CD4-positive, CD25-positive, alpha-beta regulatory T cell (primary cell): Measurements from ENCODE around the gene CARD19. TPM values are rescaled to one million over a fixed set of nuclear protein-coding genes. Genes with fewer than 3 reads are reported as not detected.

Experiments used
- ATAC-seq, 2 donors: fragments of 150-1000 bp; cut with Tn5 transposase; one replicate each; pipeline ENCODE4 v1.10.0; 2021; ENCODE audit warnings: low read depth in 2 of 2, moderate number of reproducible peaks in 2 of 2, moderate library complexity in 1 of 2
- DNase-seq, 3 donors: peaks; one replicate each; pipeline versions ENCODE4 v3.0.0 to v3.0.0-alpha.2; 2012 to 2022; ENCODE audit warnings: mixed read lengths in 1 of 3
- H3K27ac ChIP-seq: one replicate; pipeline ENCODE4 v1.7.0; 2013; ENCODE audit warnings: mild to moderate bottlenecking, low read length; ENCODE audit not compliant: insufficient read depth, poor library complexity, severe bottlenecking
- H3K27me3 ChIP-seq: one replicate; pipeline ENCODE4 v1.7.0; 2013; ENCODE audit warnings: low read length; ENCODE audit not compliant: control insufficient read depth, insufficient read depth
- H3K36me3 ChIP-seq: one replicate; pipeline ENCODE4 v1.7.0; 2013; ENCODE audit warnings: mild to moderate bottlenecking, low read length, moderate library complexity; ENCODE audit not compliant: control insufficient read depth, insufficient read depth
- H3K4me1 ChIP-seq: 2 replicates; pipeline ENCODE4 v1.7.0; 2013; ENCODE audit warnings: mild to moderate bottlenecking, low read length; ENCODE audit not compliant: insufficient read depth, control insufficient read depth, poor library complexity, severe bottlenecking
- H3K4me3 ChIP-seq: one replicate; pipeline ENCODE4 v1.7.0; 2013; ENCODE audit warnings: low read depth, mild to moderate bottlenecking, low read length, moderate library complexity
- H3K9me3 ChIP-seq, 2 experiments: 1 replicate in 1 of 2; 2 replicates in 1 of 2; pipeline ENCODE4 v1.7.0; 2013; ENCODE audit warnings: low read length in 2 of 2, mild to moderate bottlenecking in 1 of 2, moderate library complexity in 1 of 2; ENCODE audit not compliant: control insufficient read depth in 2 of 2
- H3K27ac Mint-ChIP-seq, 3 donors: one replicate each; pipeline ENCODE4 v1.8.0; 2020 to 2022; ENCODE audit warnings: mild to moderate bottlenecking in 3 of 3, mixed read lengths in 3 of 3, moderate library complexity in 2 of 3
- H3K27me3 Mint-ChIP-seq: one replicate; pipeline ENCODE4 v1.8.0; 2022; ENCODE audit warnings: mild to moderate bottlenecking, mixed read lengths
- H3K36me3 Mint-ChIP-seq: one replicate; pipeline ENCODE4 v1.8.0; 2020; ENCODE audit warnings: mixed read lengths
- H3K4me1 Mint-ChIP-seq, 4 donors: one replicate each; pipeline ENCODE4 v1.8.0; 2020 to 2022; ENCODE audit warnings: mixed read lengths in 4 of 4, mild to moderate bottlenecking in 1 of 4
- H3K4me3 Mint-ChIP-seq, 4 donors: one replicate each; pipeline ENCODE4 v1.8.0; 2020 to 2022; ENCODE audit warnings: mild to moderate bottlenecking in 4 of 4, mixed read lengths in 4 of 4, moderate library complexity in 3 of 4
- H3K9me3 Mint-ChIP-seq, 7 donors: one replicate each; pipeline ENCODE4 v1.8.0; 2020 to 2022; ENCODE audit warnings: mixed read lengths in 7 of 7, mild to moderate bottlenecking in 3 of 7, moderate library complexity in 2 of 7
- polyA plus RNA-seq, 4 donors: library from polyadenylated mRNA; unstranded; fragments of 300-500 nt; fragmentation: Illumina TruSeq; gene quantifications; one replicate each; pipeline ENCODE4 v1.2.3, GENCODE V29; 2021
- total RNA-seq: library from RNA; stranded (reverse); gene quantifications from one replicate; pipeline ENCODE4 v1.2.3, GENCODE V29; 2022

Gene CARD19
- total and polyA plus RNA-seq, 5 donors from 2014 or later = 60.0 to 89.1 (median 72.6) TPM

GRCh38 chr9:93060746-93061259, 35.2 kb upstream of the CARD19 start:
- Histone ChIP-seq H3K9me3 (no peaks in the 10 kb centered on the region), H3K27ac (peak overlapping the region; percentile 89), H3K36me3 (peaks cover 8% of the 10 kb centered on the region), H3K27me3 (no peaks in the 10 kb centered on the region), H3K4me1 (peaks cover 80% of the 10 kb centered on the region), H3K4me3 (peak overlapping the region; percentile 86)
- Mint-ChIP-seq H3K27ac (peak overlapping the region; percentile 100), H3K9me3 (no peaks in the 10 kb centered on the region), H3K4me1 (peaks cover 16 to 85% (median 52%) of the 10 kb centered on the region in 4 donors), H3K36me3 (peaks cover 21% of the 10 kb centered on the region), H3K27me3 (no peaks in the 10 kb centered on the region), H3K4me3 (peak overlapping the region; percentile 92 to 99 (median 95))
- DNase-seq = peak in 1 of 3 donors; percentile 53
- no peak for ATAC-seq

GRCh38 chr9:93061260-93061751, 34.7 kb upstream of the CARD19 start:
- H3K9me3 ChIP-seq = no peaks in the 10 kb centered on the region
- Mint-ChIP-seq H3K4me1 (peaks cover 16 to 87% (median 56%) of the 10 kb centered on the region in 4 donors), H3K36me3 (peaks cover 26% of the 10 kb centered on the region), H3K27me3 (no peaks in the 10 kb centered on the region), H3K9me3 (no peaks in the 10 kb centered on the region), H3K4me3 (peak overlapping the region; percentile 92 to 99 (median 95)), H3K27ac (peak overlapping the region; percentile 100)
- H3K4me1 ChIP-seq = peaks cover 83% of the 10 kb centered on the region
- no peak for ATAC-seq
- DNase-seq = no peak
- peak overlapping the region; percentile 89 for H3K27ac ChIP-seq
- no peaks in the 10 kb centered on the region for H3K27me3 ChIP-seq
- peaks cover 9% of the 10 kb centered on the region for H3K36me3 ChIP-seq
- peak overlapping the region; percentile 86 for H3K4me3 ChIP-seq

GRCh38 chr9:93061791-93062763, 33.9 kb upstream of the CARD19 start:
- Histone ChIP-seq H3K27me3 (no peaks in the 10 kb centered on the region), H3K4me3 (peak overlapping the region; percentile 86), H3K36me3 (peaks cover 9% of the 10 kb centered on the region), H3K27ac (peak overlapping the region; percentile 89), H3K4me1 (peaks cover 84% of the 10 kb centered on the region), H3K9me3 (no peaks in the 10 kb centered on the region)
- H3K9me3 Mint-ChIP-seq = no peaks in the 10 kb centered on the region
- peaks cover 29% of the 10 kb centered on the region for H3K36me3 Mint-ChIP-seq
- H3K27ac Mint-ChIP-seq = peak overlapping the region; percentile 100
- peak in 1 of 2 donors; percentile 6 for ATAC-seq
- H3K4me3 Mint-ChIP-seq = peak overlapping the region; percentile 92 to 99 (median 95)
- no peaks in the 10 kb centered on the region for H3K27me3 Mint-ChIP-seq
- H3K4me1 Mint-ChIP-seq = peaks cover 19 to 88% (median 59%) of the 10 kb centered on the region in 4 donors
- peak in 1 of 3 donors; percentile 72 for DNase-seq

DNA sequence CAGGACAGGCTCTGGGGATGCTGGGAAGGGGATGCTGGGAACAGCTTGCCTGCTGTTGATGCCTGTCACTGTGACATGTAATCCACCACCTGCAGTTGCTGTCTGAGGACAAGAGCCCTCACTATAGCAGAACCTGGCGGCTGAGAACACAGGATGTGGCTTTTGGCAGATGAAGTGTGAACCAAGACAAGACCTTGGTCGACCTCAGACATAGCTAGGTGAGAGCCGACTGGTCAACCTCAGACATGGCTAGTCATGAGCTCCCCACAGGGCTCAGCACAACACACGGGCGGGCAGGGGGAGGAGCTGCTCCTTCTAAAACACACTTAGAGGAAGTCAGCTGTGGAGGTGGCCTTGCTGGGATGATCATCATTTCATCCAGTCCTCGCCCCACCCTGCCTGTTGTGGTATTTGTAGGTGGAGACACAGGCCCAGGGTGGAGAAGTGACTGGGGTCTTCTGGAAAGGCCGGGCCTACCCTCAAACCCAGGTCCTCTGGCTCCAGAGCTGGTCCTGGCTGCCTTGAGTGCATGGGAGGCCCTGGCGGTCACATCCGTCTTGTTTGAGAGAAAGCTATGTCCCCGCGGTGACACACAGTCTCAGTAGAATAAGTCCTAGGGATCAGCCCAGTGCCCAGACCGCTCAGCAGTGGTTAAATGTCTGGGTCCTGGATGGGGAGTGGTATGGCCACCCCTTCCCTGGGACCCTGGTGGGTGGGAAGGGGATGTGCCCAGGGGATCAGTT, 31.5 kb upstream of the CARD19 start:
- no peaks in the 10 kb centered on the region for H3K9me3 Mint-ChIP-seq
- H3K36me3 Mint-ChIP-seq = peaks cover 43% of the 10 kb centered on the region
- Histone ChIP-seq H3K9me3 (no peaks in the 10 kb centered on the region), H3K4me3 (peak overlapping the region; percentile 86), H3K27me3 (no peaks in the 10 kb centered on the region), H3K4me1 (peaks cover 81% of the 10 kb centered on the region), H3K36me3 (peaks cover 26% of the 10 kb centered on the region), H3K27ac (peak overlapping the region; percentile 89)
- no peaks in the 10 kb centered on the region for H3K27me3 Mint-ChIP-seq
- peak; percentile 93 to 97 for ATAC-seq
- DNase-seq = peak; percentile 71 to 99 (median 92)
- peaks cover 37 to 95% (median 71%) of the 10 kb centered on the region in 4 donors for H3K4me1 Mint-ChIP-seq
- peak overlapping the region; percentile 100 for H3K27ac Mint-ChIP-seq
- peak overlapping the region; percentile 76 to 92 (median 88) for H3K4me3 Mint-ChIP-seq

DNA sequence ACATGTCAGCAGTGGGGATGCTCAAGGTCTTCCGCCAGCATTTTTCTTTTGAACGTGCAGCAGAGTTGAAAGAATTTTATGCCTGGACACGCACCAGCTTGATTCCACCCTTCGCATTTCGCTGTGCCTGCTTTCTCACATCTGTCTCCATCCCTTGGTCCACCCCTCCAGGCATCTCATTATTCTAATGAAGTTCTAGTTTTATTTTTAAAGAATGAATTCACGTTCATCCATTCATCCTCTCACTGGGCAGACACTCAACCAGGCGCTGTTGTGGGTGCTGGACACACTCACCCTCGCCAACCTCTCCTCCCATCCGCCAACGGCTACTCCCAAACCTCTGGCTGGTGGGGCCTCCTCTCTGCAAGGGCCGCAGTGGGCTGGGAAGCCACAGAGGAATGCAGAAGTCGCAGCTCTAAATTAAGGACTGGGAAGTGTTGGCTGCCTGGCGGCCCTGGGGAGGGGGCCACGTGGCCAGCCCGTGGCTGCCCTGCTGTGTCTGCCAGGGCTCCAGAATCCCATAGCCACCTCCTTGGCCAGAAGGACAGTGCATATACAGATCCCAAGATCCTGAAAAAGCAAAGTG, 30.8 kb upstream of the CARD19 start:
- Mint-ChIP-seq H3K27me3 (no peaks in the 10 kb centered on the region), H3K27ac (peak overlapping the region; percentile 100), H3K4me1 (peaks cover 39 to 97% (median 70%) of the 10 kb centered on the region in 4 donors), H3K4me3 (peak overlapping the region in 3 of 4 donors; percentile 87 to 92 (median 90)), H3K9me3 (no peaks in the 10 kb centered on the region), H3K36me3 (peaks cover 43% of the 10 kb centered on the region)
- Histone ChIP-seq H3K4me1 (peaks cover 74% of the 10 kb centered on the region), H3K36me3 (peaks cover 32% of the 10 kb centered on the region), H3K9me3 (no peaks in the 10 kb centered on the region), H3K27ac (peak overlapping the region; percentile 89), H3K27me3 (no peaks in the 10 kb centered on the region), H3K4me3 (peak overlapping the region; percentile 44)
- no peak for DNase-seq
- no peak for ATAC-seq

DNA sequence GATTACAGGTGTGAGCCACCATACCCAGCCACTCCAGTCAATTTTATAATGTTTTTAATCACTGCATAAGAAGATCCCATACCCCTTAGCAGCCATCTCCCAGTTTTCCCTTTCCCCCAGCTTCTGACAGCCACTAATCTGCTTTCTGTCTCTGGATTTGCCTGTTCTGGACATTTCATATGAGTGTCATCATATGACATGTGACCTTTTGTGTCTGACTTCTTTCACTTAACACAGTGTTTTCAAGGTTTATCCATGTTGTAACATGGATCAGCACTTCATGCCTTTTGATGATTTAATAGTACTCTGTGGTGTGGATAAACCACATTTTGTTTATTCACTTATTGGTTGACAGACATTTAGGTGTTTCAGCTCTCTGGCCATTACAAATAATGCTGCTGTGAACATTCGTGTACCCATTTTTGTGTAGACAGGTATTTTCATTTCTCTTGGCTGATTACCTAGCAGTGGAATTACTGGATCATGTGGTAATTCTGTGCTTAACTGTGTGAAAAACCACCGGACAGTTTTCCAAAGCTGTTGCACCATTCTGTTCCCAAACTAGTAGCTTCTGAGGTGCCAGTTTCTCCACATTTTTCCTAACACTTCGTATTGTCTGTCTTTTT, 28.9 kb upstream of the CARD19 start:
- Histone ChIP-seq H3K4me3 (no peak overlapping the region), H3K36me3 (peaks cover 49% of the 10 kb centered on the region), H3K27ac (peak overlapping the region; percentile 11), H3K9me3 (no peaks in the 10 kb centered on the region), H3K27me3 (no peaks in the 10 kb centered on the region), H3K4me1 (peaks cover 63% of the 10 kb centered on the region)
- Mint-ChIP-seq H3K4me3 (peak overlapping the region in 2 of 4 donors; percentile 1 to 79), H3K36me3 (peaks cover 53% of the 10 kb centered on the region), H3K4me1 (peaks cover 42 to 96% (median 60%) of the 10 kb centered on the region in 4 donors), H3K9me3 (no peaks in the 10 kb centered on the region), H3K27me3 (no peaks in the 10 kb centered on the region), H3K27ac (peak overlapping the region; percentile 76 to 100 (median 93))
- ATAC-seq (no peak), DNase-seq (no peak)
